Body of pancreas (tissue), 4 donors: Measurements from ENCODE around the gene ZC3H7B.

Source experiments
- CTCF ChIP-seq, 7 experiments: fragments of 450-650 bp in 4 of 7; fragments of 200-600 bp in 3 of 7; sonication (generic) in 3 of 7; IDR thresholded peaks; one replicate each; pipeline ENCODE4 v1.5.1; 2016 to 2019; ENCODE audit warnings: antibody characterized with exemption in 7 of 7
- POLR2A ChIP-seq, 3 donors: fragments of 450-650 bp; IDR thresholded peaks; one replicate each; pipeline ENCODE4 v1.6.1; 2016; ENCODE audit warnings: antibody characterized with exemption in 3 of 3, mild to moderate bottlenecking in 2 of 3

- TF ChIP-seq POLR2A (IDR thresholded peaks at IDR 0.05) (no peak), CTCF (IDR thresholded peaks at IDR 0.05) (no peak)
Measured at GRCh38 chr22:41332217-41332939, 31.1 kb downstream of the ZC3H7B start.
